PFSK-1 (cell line): ENCODE data around the gene SNX11.

Source experiments
- FOXP2 ChIP-seq: optimal IDR thresholded peaks from 2 replicates; pipeline ENCODE3; 2011; ENCODE audit warnings: borderline replicate concordance, control low read depth, inconsistent platforms; ENCODE audit not compliant: insufficient read depth; ENCODE audit errors: extremely low read length, extremely low read depth
- POLR2AphosphoS5 ChIP-seq: IDR thresholded peaks from 2 replicates; pipeline ENCODE4 v1.6.1; 2012; ENCODE audit warnings: low read depth, mild to moderate bottlenecking, control low read depth, low read length, moderate library complexity
- REST ChIP-seq, 2 experiments: IDR thresholded peaks; 2 replicates each; pipeline versions ENCODE4 v1.6.1 to v1.8.0; 2011 to 2012; ENCODE audit warnings: low read depth in 2 of 2, low read length in 2 of 2, control low read depth in 1 of 2, inconsistent platforms in 1 of 2, mild to moderate bottlenecking in 1 of 2, moderate library complexity in 1 of 2; ENCODE audit not compliant: insufficient read depth in 1 of 2
- SIN3A ChIP-seq: IDR thresholded peaks from 2 replicates; pipeline ENCODE4 v1.6.1; 2012; ENCODE audit warnings: mild to moderate bottlenecking, low read length, moderate library complexity, borderline replicate concordance; ENCODE audit not compliant: insufficient read depth
- TAF1 ChIP-seq: IDR thresholded peaks from 2 replicates; pipeline ENCODE4 v1.6.1; 2012; ENCODE audit warnings: low read length, control low read depth, borderline replicate concordance; ENCODE audit not compliant: insufficient read depth

SNX11 gene

GRCh38 chr17:48068491-48068961 lies 39.0 kb upstream of the SNX11 start:
- TF ChIP-seq POLR2AphosphoS5 = no peak
- no peak for TF ChIP-seq FOXP2
- no peak for TF ChIP-seq REST (IDR thresholded peaks at IDR 0.05; ENCODE audit: insufficient read depth in 1 of 2, low read depth in 2 of 2, low read length in 2 of 2)
- TF ChIP-seq TAF1 = no peak
- no peak for TF ChIP-seq SIN3A

- TF ChIP-seq FOXP2 (no peak), REST (IDR thresholded peaks at IDR 0.05; ENCODE audit: insufficient read depth in 1 of 2, low read depth in 2 of 2, low read length in 2 of 2) (no peak), TAF1 (no peak), SIN3A (no peak), POLR2AphosphoS5 (no peak)
These were observed 37.4 kb upstream of the SNX11 start for GRCh38 chr17:48070195-48070594.

- no peak for TF ChIP-seq REST (IDR thresholded peaks at IDR 0.05; ENCODE audit: insufficient read depth in 1 of 2, low read depth in 2 of 2, low read length in 2 of 2)
- no peak for TF ChIP-seq SIN3A
- TF ChIP-seq FOXP2 = no peak
These were observed 35.9 kb upstream of the SNX11 start for GRCh38 chr17:48071654-48072053.

GRCh38 chr17:48074322-48075081 lies 33.1 kb upstream of the SNX11 start:
- TF ChIP-seq FOXP2 (no peak), SIN3A (no peak), REST (IDR thresholded peaks at IDR 0.05; ENCODE audit: insufficient read depth in 1 of 2, low read depth in 2 of 2, low read length in 2 of 2) (no peak), TAF1 (no peak), POLR2AphosphoS5 (no peak)

- TF ChIP-seq FOXP2 = no peak
- no peak for TF ChIP-seq POLR2AphosphoS5
- TF ChIP-seq SIN3A = no peak
- TF ChIP-seq TAF1 = no peak
- TF ChIP-seq REST (IDR thresholded peaks at IDR 0.05; ENCODE audit: insufficient read depth in 1 of 2, low read depth in 2 of 2, low read length in 2 of 2) = no peak
These were observed 25.7 kb upstream of the SNX11 start for GRCh38 chr17:48081858-48082257.
